Fibroblast of the aortic adventitia (primary cell): ENCODE results near the gene DCUN1D5. TPM values are rescaled to one million over a fixed set of nuclear protein-coding genes. Genes with fewer than 3 reads are reported as not detected.

Experiments used
- DNase-seq: peaks from one replicate; pipeline ENCODE4 v3.0.0-alpha.2; 2010; ENCODE audit warnings: low read depth
- H3K4me3 ChIP-seq: 2 replicates; pipeline ENCODE4 v1.5.1; 2011; ENCODE audit warnings: low read depth, mild to moderate bottlenecking, control low read depth, low read length, moderate library complexity
- CTCF ChIP-seq: IDR thresholded peaks from 2 replicates; pipeline ENCODE4 v1.5.1; 2011; ENCODE audit warnings: mild to moderate bottlenecking, low read length, control low read depth, inconsistent platforms; ENCODE audit not compliant: insufficient read depth
- total RNA-seq: library from RNA; depleted of rRNA; stranded (reverse); fragments of >200 nt; gene quantifications from 2 replicates; pipeline ENCODE4 v1.2.3, GENCODE V29; 2012; ENCODE audit warnings: low replicate concordance

The DCUN1D5 gene
- total RNA-seq, 1 donor, result 55.9 TPM

GRCh38 chr11:103067118-103067517 is 24.8 kb downstream of the DCUN1D5 start:
- H3K4me3 ChIP-seq, result no peak overlapping the region
- TF ChIP-seq CTCF, result no peak
- no peak for DNase-seq

GRCh38 chr11:103061656-103062055 is 30.3 kb downstream of the DCUN1D5 start:
- no peak for TF ChIP-seq CTCF
- no peak for DNase-seq
- no peak overlapping the region for H3K4me3 ChIP-seq

- peak; percentile 74 for DNase-seq
- H3K4me3 ChIP-seq, result no peak overlapping the region
- TF ChIP-seq CTCF, result peak; percentile 62
Observed at GRCh38 chr11:103055221-103055890, 36.6 kb downstream of the DCUN1D5 start.

GRCh38 chr11:103053997-103054396 is 38.0 kb downstream of the DCUN1D5 start:
- no peak overlapping the region for H3K4me3 ChIP-seq
- no peak for DNase-seq
- TF ChIP-seq CTCF, result no peak

GRCh38 chr11:103051981-103052380 is 40.0 kb downstream of the DCUN1D5 start:
- TF ChIP-seq CTCF, result no peak
- H3K4me3 ChIP-seq, result no peak overlapping the region
- DNase-seq, result no peak

- H3K4me3 ChIP-seq, result no peak overlapping the region
- TF ChIP-seq CTCF, result no peak
- DNase-seq, result no peak
Observed at GRCh38 chr11:103051151-103051801, 40.7 kb downstream of the DCUN1D5 start.
